Measurements from ENCODE around the gene PRR7. TPM values are rescaled to one million over a fixed set of nuclear protein-coding genes. Genes with fewer than 3 reads are reported as not detected.

PRR7 gene
- total RNA-seq, 4 donors from 2014 or later, result 5.1 to 11.2 (median 7.5) TPM

DNA sequence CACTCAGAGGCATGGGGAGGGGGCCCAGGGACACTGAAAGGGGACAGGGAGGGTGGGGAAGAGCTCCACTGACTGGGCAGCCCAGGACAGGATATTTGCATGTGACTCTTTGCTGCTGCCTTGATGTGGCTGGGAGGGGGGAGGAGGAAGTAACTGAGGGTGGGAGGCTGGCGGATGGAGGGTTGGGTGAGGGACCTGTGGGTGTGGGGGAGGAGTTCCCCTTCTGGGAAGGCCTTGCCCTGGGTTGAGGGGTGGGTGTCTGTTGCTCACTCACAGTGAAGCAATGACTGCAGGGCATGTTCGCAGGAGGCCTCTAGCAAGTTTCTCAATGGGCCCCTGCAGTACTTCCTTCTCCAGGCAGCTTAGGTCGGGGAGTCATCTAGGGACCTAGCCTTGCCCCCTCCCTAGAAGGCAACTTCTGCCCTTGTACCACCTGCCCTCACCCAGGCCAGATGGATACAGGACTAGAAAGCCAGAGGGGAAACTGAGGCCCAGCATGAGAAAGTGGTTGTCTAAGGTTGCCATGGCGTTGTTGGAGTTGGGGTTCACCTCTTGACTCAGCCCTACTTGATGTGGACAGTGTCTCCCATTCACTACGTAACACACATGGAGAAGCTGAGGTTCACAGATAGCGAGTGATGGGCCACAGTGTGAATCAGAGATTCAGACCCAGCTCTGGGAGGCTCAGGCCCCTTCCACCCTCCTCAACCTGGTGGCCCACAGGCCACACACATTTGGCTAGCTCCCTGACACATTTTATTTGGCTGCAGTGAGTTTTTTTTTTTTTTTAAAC, 17.2 kb upstream of the PRR7 start:
- Histone ChIP-seq H3K36me3 (peaks cover 0 to 44% (median 24%) of the 10 kb centered on the region in 3 donors), H3K27me3 (no peaks in the 10 kb centered on the region), H3K27ac (peak overlapping the region in 3 of 4 donors; percentile 54 to 69 (median 62)), H3K4me1 (peaks cover 0 to 57% (median 45%) of the 10 kb centered on the region in 4 donors), H3K9me3 (no peaks in the 10 kb centered on the region), H3K4me3 (no peak overlapping the region)
- WGBS, 2 donors, result 77 to 81% methylated on average over 6 of the region's 6 CpGs
- TF ChIP-seq, protein P1, sequence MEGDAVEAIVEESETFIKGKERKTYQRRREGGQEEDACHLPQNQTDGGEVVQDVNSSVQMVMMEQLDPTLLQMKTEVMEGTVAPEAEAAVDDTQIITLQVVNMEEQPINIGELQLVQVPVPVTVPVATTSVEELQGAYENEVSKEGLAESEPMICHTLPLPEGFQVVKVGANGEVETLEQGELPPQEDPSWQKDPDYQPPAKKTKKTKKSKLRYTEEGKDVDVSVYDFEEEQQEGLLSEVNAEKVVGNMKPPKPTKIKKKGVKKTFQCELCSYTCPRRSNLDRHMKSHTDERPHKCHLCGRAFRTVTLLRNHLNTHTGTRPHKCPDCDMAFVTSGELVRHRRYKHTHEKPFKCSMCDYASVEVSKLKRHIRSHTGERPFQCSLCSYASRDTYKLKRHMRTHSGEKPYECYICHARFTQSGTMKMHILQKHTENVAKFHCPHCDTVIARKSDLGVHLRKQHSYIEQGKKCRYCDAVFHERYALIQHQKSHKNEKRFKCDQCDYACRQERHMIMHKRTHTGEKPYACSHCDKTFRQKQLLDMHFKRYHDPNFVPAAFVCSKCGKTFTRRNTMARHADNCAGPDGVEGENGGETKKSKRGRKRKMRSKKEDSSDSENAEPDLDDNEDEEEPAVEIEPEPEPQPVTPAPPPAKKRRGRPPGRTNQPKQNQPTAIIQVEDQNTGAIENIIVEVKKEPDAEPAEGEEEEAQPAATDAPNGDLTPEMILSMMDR (IDR thresholded peaks at IDR 0.05), result no peak
- TF ChIP-seq EP300 (IDR thresholded peaks at IDR 0.05), result peak in 1 of 2 donors; percentile 48
- DNase-seq (ENCODE audit: low spot score in 2 of 2), result peak; percentile 29 to 48

DNA sequence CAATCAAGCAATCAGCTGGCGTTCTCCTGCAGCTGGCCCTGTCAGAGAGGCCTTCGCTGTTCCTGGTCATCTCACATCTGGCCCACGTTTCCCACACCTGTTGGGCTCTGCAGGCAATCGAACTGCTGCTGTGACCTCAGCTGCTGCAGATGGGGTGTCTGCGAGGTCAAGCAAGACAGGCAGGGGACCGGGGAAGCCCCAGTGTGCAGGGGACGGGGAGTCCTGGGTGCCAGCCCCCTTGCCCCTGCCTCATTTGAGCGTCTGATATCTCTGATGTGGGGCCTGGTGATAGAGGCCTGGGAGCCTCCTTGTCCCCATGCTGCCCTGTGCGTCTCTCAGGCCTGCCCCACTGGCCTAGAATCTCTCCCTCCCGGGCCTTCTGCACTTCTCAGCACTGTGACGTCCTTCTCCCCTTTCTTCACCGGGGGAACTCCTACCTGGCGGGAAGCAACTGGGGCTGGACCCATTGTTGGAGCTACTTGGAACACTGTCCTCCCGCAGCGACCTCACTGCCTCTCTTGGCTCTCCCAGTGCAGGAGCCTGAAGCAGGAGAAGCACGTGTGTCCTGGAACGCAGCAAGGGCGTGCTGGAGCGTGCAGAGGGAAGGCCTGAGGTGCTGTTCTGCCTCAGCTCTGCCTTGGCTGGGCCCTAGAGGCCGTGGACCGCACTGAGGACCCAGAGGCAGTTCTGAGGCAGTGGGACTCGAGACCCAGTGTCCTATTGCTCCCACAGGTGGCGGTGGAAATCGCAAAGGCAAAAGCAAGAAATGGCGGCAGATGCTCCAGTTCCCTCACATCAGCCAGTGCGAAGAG, 16.3 kb upstream of the PRR7 start:
- no peaks in the 10 kb centered on the region for H3K27me3 ChIP-seq
- peak overlapping the region in 1 of 4 donors; percentile 68 for H3K27ac ChIP-seq
- no peak for DNase-seq (ENCODE audit: low spot score in 2 of 2)
- no peak for TF ChIP-seq POLR2A (IDR thresholded peaks at IDR 0.05)
- no peak for TF ChIP-seq EP300 (IDR thresholded peaks at IDR 0.05)
- TF ChIP-seq, protein P1 (IDR thresholded peaks at IDR 0.05), result no peak
- peaks cover 0 to 53% (median 31%) of the 10 kb centered on the region in 3 donors for H3K36me3 ChIP-seq
- no peaks in the 10 kb centered on the region for H3K9me3 ChIP-seq
- peaks cover 0 to 55% (median 43%) of the 10 kb centered on the region in 4 donors for H3K4me1 ChIP-seq
- H3K4me3 ChIP-seq, result no peak overlapping the region
- 84% methylated on average over 25 to 26 of the region's 26 CpGs for WGBS, 2 donors

DNA sequence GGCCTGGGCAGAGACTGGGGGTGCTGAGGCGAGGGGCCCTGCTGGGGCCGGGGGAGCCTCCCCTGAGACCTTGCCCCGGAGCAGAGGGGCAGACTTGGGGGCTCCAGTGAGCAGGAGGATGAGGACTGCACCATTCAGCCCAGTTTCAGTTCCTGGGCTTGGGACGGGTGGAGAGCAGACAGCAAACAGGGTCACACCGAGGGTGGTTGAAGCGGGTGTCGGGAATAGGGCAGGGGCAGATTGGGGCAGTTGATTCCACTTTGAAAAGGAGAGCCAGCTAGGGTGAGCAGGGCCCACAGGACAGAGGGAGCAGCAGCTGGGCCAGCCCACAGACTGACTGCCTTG, 15.7 kb upstream of the PRR7 start:
- DNase-seq (ENCODE audit: low spot score in 2 of 2), result no peak
- WGBS, 2 donors, result 79 to 87% methylated on average over 7 of the region's 7 CpGs
- H3K36me3 ChIP-seq, result peaks cover 0 to 59% (median 37%) of the 10 kb centered on the region in 3 donors
- no peak overlapping the region for H3K4me3 ChIP-seq
- no peaks in the 10 kb centered on the region for H3K27me3 ChIP-seq
- TF ChIP-seq POLR2A (IDR thresholded peaks at IDR 0.05) (no peak), EP300 (IDR thresholded peaks at IDR 0.05) (no peak)
- TF ChIP-seq, protein P1 (IDR thresholded peaks at IDR 0.05), result no peak
- peaks cover 0 to 50% (median 39%) of the 10 kb centered on the region in 4 donors for H3K4me1 ChIP-seq
- H3K9me3 ChIP-seq, result no peaks in the 10 kb centered on the region
- peak overlapping the region in 2 of 4 donors; percentile 39 to 68 for H3K27ac ChIP-seq

DNA sequence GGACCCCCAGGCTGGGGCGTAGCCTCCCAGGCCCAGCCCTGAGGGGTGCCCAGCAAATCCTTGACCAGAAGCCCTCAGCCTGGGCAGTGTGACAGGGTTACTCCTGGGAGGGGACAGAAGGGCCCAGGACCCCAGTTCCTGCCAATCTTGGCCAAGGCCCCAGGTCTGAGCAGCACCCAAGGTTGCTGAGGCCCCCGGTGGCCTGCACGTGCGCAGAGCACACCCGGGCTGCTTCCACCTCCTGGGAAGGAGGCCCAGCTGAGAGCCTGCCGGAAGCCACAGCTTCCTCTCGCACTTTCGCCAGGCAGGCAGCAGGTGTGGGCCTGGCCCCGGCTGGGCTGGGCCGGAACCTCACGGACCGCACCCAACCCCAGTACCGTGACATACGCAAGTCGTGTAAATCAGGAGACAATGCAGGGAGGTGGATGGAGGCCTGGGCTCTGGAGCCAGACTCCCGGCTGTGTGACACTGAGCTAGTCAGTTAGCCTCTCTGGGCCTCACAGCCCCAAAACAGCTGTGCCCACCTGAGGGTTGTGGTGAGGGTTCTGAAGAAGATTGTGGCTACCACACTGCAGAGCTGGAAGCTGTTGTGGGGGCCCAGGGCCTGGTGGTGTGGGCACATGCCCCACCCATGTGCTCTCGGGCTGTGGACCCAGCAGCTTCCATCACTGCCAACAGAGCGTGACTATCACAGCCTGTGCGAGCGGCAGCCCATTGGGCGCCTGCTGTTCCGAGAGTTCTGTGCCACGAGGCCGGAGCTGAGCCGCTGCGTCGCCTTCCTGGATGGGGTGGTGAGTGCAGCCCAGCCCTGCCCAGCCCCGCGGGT, 15.1 kb upstream of the PRR7 start:
- no peak for DNase-seq (ENCODE audit: low spot score in 2 of 2)
- H3K9me3 ChIP-seq, result no peaks in the 10 kb centered on the region
- 83 to 87% methylated on average over 22 to 24 of the region's 29 CpGs for WGBS, 2 donors
- peak overlapping the region in 3 of 4 donors; percentile 25 to 68 (median 39) for H3K27ac ChIP-seq
- H3K36me3 ChIP-seq, result peaks cover 0 to 65% (median 40%) of the 10 kb centered on the region in 3 donors
- TF ChIP-seq, protein P1 (IDR thresholded peaks at IDR 0.05), result no peak
- TF ChIP-seq EP300 (IDR thresholded peaks at IDR 0.05) (no peak), POLR2A (IDR thresholded peaks at IDR 0.05) (no peak)
- H3K27me3 ChIP-seq, result no peaks in the 10 kb centered on the region
- peaks cover 0 to 50% (median 39%) of the 10 kb centered on the region in 4 donors for H3K4me1 ChIP-seq
- H3K4me3 ChIP-seq, result no peak overlapping the region
